ENCODE measurements around the gene CUEDC2.

The CUEDC2 gene

DNA sequence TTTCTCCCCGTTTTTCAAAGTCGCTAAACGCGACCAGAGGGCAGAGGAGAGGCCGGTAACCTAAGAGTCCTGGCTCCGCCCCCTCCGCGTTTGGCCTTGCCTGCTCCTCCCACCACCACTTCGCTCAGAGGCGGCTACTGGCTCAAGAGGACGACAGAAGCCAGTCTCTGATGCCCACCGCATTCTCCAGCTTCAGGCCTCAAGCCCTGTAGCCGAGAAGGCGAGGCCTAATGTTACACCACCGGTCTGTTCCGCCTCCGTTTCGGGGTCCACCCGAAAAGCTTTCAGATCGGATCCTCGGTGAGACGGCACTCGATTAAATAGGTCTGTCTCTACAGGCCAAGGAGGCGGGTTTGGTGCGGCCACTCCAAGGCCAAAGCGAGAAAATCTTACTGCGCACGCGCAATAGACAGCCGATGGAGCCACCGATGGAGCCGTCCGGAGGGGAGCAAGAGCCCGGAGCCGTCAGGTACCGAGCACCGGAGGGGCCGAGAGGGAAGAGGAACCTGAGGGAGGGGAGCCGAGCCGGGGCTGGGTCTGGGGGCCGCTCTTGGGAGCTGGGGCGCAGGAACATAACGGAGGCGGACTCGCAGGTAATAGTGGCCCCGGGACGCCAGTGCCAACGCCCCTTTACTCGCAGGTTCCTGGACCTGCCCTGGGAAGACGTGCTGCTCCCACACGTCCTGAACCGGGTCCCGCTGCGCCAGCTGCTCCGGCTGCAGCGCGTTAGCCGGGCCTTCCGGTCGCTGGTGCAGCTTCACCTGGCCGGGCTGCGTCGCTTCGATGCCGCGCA is 11.5 kb downstream of the CUEDC2 start, which contains the start of gene FBXL15:
Gene FBXL15 (plus strand): TSS at position 123 of the 793 bp plus-strand sequence. CDS start 294 bp downstream, at position 417.
- H3K4me3 ChIP-seq (ENCODE audit: low read depth, low read length), result peak within 1 kb of the TSS; percentile 80
- POLR2A ChIA-PET, result interaction anchor here (0.8 to 5.2 kb wide), 17 partner anchors 9 to 269 kb away, joined by 3 to 42 read pairs (median 5); partner anchors contain the start of genes C10orf95 and CUEDC2
- H3K4me1 ChIP-seq (ENCODE audit: control insufficient read depth, insufficient read depth, low read length), result peaks cover 9% of the 10 kb centered on the region
- H3K27ac ChIP-seq (ENCODE audit: extremely low read depth, low read depth, low read length), result peak within 1 kb of the TSS; percentile 65
- no peaks in the 10 kb centered on the region for H3K9me3 ChIP-seq (ENCODE audit: control insufficient read depth, insufficient read depth, low read depth, low read length)
- CTCF ChIA-PET, result interaction anchor here (0.7 to 5.6 kb wide), 10 partner anchors 11 to 191 kb away, joined by 3 to 57 read pairs (median 8); partner anchors contain the start of genes CUEDC2 and NFKB2
- peaks cover 0 to 29% of the 10 kb centered on the region in 2 experiments; a peak in 1 of 3 replicates for H3K36me3 ChIP-seq (ENCODE audit: control insufficient read depth in 2 of 2, insufficient read depth in 1 of 2, low read length in 2 of 2)
- peak; percentile 23; the same call in 1 of the 2 replicates for TF ChIP-seq BCL11A (tag by site-specific recombination; IDR thresholded peaks at IDR 0.05; ENCODE audit: low read depth)
- TF ChIP-seq ZNF561 (tag by site-specific recombination; IDR thresholded peaks at IDR 0.05; ENCODE audit: borderline replicate concordance), result peak; percentile 93
- TF ChIP-seq KLF1 (tag by site-specific recombination; IDR thresholded peaks at IDR 0.05), result 0 out of 2 replicates have a peak, but pooled peaks have one; percentile 31
- TF ChIP-seq ZNF239 (tag by site-specific recombination; IDR thresholded peaks at IDR 0.05), result no peak
- TF ChIP-seq, protein P1, sequence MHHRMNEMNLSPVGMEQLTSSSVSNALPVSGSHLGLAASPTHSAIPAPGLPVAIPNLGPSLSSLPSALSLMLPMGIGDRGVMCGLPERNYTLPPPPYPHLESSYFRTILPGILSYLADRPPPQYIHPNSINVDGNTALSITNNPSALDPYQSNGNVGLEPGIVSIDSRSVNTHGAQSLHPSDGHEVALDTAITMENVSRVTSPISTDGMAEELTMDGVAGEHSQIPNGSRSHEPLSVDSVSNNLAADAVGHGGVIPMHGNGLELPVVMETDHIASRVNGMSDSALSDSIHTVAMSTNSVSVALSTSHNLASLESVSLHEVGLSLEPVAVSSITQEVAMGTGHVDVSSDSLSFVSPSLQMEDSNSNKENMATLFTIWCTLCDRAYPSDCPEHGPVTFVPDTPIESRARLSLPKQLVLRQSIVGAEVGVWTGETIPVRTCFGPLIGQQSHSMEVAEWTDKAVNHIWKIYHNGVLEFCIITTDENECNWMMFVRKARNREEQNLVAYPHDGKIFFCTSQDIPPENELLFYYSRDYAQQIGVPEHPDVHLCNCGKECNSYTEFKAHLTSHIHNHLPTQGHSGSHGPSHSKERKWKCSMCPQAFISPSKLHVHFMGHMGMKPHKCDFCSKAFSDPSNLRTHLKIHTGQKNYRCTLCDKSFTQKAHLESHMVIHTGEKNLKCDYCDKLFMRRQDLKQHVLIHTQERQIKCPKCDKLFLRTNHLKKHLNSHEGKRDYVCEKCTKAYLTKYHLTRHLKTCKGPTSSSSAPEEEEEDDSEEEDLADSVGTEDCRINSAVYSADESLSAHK (tag by site-specific recombination; IDR thresholded peaks at IDR 0.05), result peak; percentile 41
- TF ChIP-seq ZNF837 (tag by site-specific recombination; IDR thresholded peaks at IDR 0.05), result peak; percentile 97
- TF ChIP-seq, protein P2, sequence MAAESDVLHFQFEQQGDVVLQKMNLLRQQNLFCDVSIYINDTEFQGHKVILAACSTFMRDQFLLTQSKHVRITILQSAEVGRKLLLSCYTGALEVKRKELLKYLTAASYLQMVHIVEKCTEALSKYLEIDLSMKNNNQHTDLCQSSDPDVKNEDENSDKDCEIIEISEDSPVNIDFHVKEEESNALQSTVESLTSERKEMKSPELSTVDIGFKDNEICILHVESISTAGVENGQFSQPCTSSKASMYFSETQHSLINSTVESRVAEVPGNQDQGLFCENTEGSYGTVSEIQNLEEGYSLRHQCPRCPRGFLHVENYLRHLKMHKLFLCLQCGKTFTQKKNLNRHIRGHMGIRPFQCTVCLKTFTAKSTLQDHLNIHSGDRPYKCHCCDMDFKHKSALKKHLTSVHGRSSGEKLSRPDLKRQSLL (tag by site-specific recombination; IDR thresholded peaks at IDR 0.05), result peak; percentile 99
- peak; percentile 89 for TF ChIP-seq ZNF660 (tag by site-specific recombination; IDR thresholded peaks at IDR 0.05)
- TF ChIP-seq ZFP69B (tag by site-specific recombination; IDR thresholded peaks at IDR 0.05), result peak; percentile 89
- TF ChIP-seq ZIC2 (tag by site-specific recombination; IDR thresholded peaks at IDR 0.05), result peak; percentile 50
- TF ChIP-seq ZNF785 (tag by site-specific recombination; IDR thresholded peaks at IDR 0.05), result peak; percentile 81; the same call in 1 of the 2 replicates
- no peak for TF ChIP-seq ZNF132 (tag by site-specific recombination; IDR thresholded peaks at IDR 0.05; ENCODE audit: borderline replicate concordance)
- peak; percentile 91 for TF ChIP-seq ZEB2 (tag by site-specific recombination; IDR thresholded peaks at IDR 0.05)
- TF ChIP-seq, protein P3, sequence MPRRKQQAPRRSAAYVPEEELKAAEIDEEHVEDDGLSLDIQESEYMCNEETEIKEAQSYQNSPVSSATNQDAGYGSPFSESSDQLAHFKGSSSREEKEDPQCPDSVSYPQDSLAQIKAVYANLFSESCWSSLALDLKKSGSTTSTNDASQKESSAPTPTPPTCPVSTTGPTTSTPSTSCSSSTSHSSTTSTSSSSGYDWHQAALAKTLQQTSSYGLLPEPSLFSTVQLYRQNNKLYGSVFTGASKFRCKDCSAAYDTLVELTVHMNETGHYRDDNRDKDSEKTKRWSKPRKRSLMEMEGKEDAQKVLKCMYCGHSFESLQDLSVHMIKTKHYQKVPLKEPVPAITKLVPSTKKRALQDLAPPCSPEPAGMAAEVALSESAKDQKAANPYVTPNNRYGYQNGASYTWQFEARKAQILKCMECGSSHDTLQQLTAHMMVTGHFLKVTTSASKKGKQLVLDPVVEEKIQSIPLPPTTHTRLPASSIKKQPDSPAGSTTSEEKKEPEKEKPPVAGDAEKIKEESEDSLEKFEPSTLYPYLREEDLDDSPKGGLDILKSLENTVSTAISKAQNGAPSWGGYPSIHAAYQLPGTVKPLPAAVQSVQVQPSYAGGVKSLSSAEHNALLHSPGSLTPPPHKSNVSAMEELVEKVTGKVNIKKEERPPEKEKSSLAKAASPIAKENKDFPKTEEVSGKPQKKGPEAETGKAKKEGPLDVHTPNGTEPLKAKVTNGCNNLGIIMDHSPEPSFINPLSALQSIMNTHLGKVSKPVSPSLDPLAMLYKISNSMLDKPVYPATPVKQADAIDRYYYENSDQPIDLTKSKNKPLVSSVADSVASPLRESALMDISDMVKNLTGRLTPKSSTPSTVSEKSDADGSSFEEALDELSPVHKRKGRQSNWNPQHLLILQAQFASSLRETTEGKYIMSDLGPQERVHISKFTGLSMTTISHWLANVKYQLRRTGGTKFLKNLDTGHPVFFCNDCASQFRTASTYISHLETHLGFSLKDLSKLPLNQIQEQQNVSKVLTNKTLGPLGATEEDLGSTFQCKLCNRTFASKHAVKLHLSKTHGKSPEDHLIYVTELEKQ (tag by site-specific recombination; IDR thresholded peaks at IDR 0.05; ENCODE audit: borderline replicate concordance), result 0 out of 2 replicates have a peak, but pooled peaks have one; percentile 65
- TF ChIP-seq ZFP3 (tag by site-specific recombination; IDR thresholded peaks at IDR 0.05; ENCODE audit: low read depth), result peak; percentile 80
- TF ChIP-seq ZNF792 (tag by site-specific recombination; IDR thresholded peaks at IDR 0.05), result peak; percentile 46; the same call in 1 of the 2 replicates
- TF ChIP-seq, protein P4, sequence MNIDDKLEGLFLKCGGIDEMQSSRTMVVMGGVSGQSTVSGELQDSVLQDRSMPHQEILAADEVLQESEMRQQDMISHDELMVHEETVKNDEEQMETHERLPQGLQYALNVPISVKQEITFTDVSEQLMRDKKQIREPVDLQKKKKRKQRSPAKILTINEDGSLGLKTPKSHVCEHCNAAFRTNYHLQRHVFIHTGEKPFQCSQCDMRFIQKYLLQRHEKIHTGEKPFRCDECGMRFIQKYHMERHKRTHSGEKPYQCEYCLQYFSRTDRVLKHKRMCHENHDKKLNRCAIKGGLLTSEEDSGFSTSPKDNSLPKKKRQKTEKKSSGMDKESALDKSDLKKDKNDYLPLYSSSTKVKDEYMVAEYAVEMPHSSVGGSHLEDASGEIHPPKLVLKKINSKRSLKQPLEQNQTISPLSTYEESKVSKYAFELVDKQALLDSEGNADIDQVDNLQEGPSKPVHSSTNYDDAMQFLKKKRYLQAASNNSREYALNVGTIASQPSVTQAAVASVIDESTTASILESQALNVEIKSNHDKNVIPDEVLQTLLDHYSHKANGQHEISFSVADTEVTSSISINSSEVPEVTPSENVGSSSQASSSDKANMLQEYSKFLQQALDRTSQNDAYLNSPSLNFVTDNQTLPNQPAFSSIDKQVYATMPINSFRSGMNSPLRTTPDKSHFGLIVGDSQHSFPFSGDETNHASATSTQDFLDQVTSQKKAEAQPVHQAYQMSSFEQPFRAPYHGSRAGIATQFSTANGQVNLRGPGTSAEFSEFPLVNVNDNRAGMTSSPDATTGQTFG (tag by site-specific recombination; IDR thresholded peaks at IDR 0.05; ENCODE audit: borderline replicate concordance), result no peak
- TF ChIP-seq, protein P5, sequence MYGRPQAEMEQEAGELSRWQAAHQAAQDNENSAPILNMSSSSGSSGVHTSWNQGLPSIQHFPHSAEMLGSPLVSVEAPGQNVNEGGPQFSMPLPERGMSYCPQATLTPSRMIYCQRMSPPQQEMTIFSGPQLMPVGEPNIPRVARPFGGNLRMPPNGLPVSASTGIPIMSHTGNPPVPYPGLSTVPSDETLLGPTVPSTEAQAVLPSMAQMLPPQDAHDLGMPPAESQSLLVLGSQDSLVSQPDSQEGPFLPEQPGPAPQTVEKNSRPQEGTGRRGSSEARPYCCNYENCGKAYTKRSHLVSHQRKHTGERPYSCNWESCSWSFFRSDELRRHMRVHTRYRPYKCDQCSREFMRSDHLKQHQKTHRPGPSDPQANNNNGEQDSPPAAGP (tag by site-specific recombination; IDR thresholded peaks at IDR 0.05), result peak; percentile 95
- peak; percentile 88; the same call in 1 of the 2 replicates for TF ChIP-seq ZNF610 (tag by site-specific recombination; IDR thresholded peaks at IDR 0.05; ENCODE audit: borderline replicate concordance)
- TF ChIP-seq, protein P6, sequence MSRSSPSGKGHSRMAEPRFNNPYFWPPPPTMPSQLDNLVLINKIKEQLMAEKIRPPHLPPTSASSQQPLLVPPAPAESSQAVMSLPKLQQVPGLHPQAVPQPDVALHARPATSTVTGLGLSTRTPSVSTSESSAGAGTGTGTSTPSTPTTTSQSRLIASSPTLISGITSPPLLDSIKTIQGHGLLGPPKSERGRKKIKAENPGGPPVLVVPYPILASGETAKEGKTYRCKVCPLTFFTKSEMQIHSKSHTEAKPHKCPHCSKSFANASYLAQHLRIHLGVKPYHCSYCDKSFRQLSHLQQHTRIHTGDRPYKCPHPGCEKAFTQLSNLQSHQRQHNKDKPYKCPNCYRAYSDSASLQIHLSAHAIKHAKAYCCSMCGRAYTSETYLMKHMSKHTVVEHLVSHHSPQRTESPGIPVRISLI (tag by site-specific recombination; IDR thresholded peaks at IDR 0.05), result no peak
- TF ChIP-seq, protein P7, sequence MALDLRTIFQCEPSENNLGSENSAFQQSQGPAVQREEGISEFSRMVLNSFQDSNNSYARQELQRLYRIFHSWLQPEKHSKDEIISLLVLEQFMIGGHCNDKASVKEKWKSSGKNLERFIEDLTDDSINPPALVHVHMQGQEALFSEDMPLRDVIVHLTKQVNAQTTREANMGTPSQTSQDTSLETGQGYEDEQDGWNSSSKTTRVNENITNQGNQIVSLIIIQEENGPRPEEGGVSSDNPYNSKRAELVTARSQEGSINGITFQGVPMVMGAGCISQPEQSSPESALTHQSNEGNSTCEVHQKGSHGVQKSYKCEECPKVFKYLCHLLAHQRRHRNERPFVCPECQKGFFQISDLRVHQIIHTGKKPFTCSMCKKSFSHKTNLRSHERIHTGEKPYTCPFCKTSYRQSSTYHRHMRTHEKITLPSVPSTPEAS (tag by site-specific recombination; IDR thresholded peaks at IDR 0.05), result peak; percentile 62
